ENCODE data around the gene SOCS6.

GRCh38 chr18:70301667-70302066, 12.8 kb downstream of the SOCS6 start:
- TF ChIP-seq FOSL1 (IDR thresholded peaks at IDR 0.05; ENCODE audit: low read depth): no peak
- TF ChIP-seq, protein P1, sequence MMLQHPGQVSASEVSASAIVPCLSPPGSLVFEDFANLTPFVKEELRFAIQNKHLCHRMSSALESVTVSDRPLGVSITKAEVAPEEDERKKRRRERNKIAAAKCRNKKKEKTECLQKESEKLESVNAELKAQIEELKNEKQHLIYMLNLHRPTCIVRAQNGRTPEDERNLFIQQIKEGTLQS (IDR thresholded peaks at IDR 0.05): no peak

All from HCT116 (cell line).